ENCODE data around the gene UNKL.

The UNKL gene

GRCh38 chr16:1348441-1348840 is 66.1 kb downstream of the UNKL start:
- no peak for DNase-seq

GRCh38 chr16:1347962-1348361 is 66.5 kb downstream of the UNKL start:
- no peak for DNase-seq

- no peak for DNase-seq
Measured at GRCh38 chr16:1347286-1347855, 67.1 kb downstream of the UNKL start.

- no peak for DNase-seq
Measured at GRCh38 chr16:1346422-1347285, 67.8 kb downstream of the UNKL start.

GRCh38 chr16:1345651-1346421 is 68.7 kb downstream of the UNKL start:
- no peak for DNase-seq

GRCh38 chr16:1345087-1345486 is 69.4 kb downstream of the UNKL start:
- DNase-seq, result no peak

- no peak for DNase-seq
Measured at GRCh38 chr16:1344499-1344898, 70.0 kb downstream of the UNKL start.

- DNase-seq, result no peak
Measured at GRCh38 chr16:1343428-1344242, 70.9 kb downstream of the UNKL start.

- peak; percentile 86 for DNase-seq
Measured at GRCh38 chr16:1342526-1343427, 71.7 kb downstream of the UNKL start.

- no peak for DNase-seq
Measured at GRCh38 chr16:1341495-1342420, 72.7 kb downstream of the UNKL start.

GRCh38 chr16:1340730-1341494 is 73.6 kb downstream of the UNKL start:
- no peak for DNase-seq

- no peak for DNase-seq
Measured at GRCh38 chr16:1338855-1339675, 75.4 kb downstream of the UNKL start.

- DNase-seq, result no peak
Measured at GRCh38 chr16:1338119-1338730, 76.3 kb downstream of the UNKL start.

GRCh38 chr16:1337486-1337885 is 77.0 kb downstream of the UNKL start:
- no peak for DNase-seq

- DNase-seq, result no peak
Measured at GRCh38 chr16:1336619-1337018, 77.9 kb downstream of the UNKL start.

- no peak for DNase-seq
Measured at GRCh38 chr16:1335996-1336395, 78.5 kb downstream of the UNKL start.

- DNase-seq, result no peak
Measured at GRCh38 chr16:1335211-1335971, 79.1 kb downstream of the UNKL start.

GRCh38 chr16:1334739-1335138 is 79.8 kb downstream of the UNKL start:
- no peak for DNase-seq

Data from stimulated activated CD4-positive, alpha-beta T cell treated with anti-CD3 and anti-CD28 coated beads, Interleukin-12 subunit alpha, Interleukin-12 subunit beta, amount 100 ng/mL, for 4 hours (primary cell).